GM19193 (cell line): Measurements from ENCODE around the gene LCN9.

Experiments used
- POLR2A ChIP-seq: IDR thresholded peaks from 4 replicates; pipeline ENCODE4 v1.6.1; 2011; ENCODE audit not compliant: insufficient read depth, insufficient read length; ENCODE audit errors: extremely low read depth

Gene LCN9

DNA sequence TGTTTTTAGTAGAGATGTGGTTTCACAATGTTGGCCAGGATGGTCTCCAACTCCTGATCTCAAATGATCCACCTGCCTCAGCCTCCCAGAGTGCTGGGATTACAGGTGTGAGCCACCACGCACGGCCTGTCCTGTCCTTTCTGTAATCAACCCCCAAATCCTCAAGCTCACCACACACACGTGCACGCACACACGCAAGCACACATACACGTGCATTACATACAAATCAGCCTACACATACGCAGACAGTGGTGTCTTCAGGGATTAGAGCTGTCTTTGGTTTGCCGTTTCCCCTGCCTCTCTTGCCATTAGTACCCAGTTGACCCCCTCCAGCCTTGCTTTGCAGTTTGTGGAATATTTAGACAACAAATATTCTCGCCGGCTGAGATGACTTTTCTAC is 30.3 kb upstream of the LCN9 start:
- no peak for TF ChIP-seq POLR2A

DNA sequence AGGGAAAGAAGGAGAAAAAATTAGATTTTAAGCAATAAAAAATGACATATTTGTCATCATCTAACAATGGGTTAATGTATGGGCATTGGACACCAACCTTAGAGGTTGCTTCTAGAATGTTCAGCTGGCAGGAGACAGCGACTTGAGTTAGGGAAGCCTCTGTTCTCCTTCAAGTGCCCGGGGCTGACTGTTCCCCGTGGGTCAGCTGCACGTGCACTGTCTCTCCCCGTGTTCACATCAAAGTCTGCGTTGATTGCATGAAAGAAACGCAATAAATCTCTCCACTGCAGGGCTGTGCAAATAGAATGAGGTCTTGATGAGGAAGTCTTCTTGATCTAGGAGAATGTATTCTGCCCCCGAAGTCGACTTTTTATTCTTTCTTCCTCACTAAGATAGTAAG is 23.9 kb upstream of the LCN9 start, which contains the start of gene GLT6D1:
TSS of gene GLT6D1 (minus strand) at position 345 of the 400 bp plus-strand sequence. CDS start 353 bp downstream, outside the sequence.
- no peak for TF ChIP-seq POLR2A

DNA sequence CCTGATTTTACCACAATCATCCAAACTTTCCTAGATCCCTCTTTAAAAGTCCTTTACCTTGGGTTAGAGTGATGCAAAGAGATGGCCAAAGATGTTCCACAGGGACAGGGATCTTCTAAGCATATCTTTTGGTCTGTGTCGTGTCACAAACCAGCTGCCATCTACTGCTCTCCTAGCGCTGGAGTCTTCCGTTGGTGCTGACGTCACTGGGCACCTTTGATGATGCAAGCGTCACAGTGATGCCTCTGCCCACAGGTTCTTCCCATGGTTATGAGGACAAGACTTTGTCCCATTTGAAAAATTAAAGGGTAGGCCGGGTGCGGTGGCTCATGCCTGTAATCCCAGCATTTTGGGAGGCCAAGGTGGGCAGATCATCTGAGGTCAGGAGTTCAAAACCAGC is 22.1 kb upstream of the LCN9 start:
- no peak for TF ChIP-seq POLR2A

DNA sequence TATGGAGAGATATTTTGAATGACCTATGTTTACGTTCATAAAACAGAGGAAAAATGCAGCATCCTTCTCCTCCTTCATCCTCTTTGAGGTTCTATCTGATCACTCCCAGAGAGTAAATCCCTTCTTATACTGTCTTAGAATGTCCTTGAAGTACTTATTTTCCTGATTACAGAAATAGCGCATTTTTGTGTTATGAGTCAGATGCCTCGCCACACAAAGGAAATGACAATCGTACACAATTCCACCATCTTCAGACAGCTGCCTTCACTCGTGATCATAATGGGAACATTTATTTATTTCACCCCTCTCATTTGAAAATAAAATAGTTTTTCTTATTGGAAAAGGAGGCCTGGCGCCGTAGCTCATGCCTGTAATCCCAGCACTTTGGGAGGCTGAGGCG is 21.4 kb upstream of the LCN9 start:
- TF ChIP-seq POLR2A = no peak

DNA sequence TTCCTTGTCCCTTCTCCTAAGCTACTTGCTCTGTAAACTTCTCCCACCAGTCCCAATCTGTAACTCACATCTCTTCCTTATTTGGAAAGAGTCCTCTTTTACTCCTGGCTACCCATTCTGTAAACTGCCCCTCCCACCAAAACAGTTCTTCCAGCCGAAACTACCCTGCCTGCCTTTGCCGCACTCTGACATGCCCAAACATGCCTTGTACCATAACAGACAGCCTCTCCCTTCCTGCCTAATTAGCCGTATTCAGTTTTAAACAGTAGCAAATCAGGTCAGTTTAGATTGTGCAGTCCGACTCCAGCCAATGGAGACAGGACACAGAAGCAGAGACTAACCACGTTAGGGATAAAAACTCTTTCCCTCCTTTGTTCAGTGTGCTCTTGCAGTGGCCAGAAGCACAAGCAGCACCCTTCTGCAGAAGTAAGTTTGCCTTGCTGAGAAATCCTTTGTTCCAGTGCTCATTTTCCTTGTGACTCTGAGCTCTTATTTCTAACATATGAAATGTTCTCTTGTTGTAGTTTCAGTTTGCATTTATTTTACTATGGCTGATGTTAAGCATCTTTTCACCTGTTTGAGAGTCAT is 18.4 kb upstream of the LCN9 start:
- TF ChIP-seq POLR2A = no peak

DNA sequence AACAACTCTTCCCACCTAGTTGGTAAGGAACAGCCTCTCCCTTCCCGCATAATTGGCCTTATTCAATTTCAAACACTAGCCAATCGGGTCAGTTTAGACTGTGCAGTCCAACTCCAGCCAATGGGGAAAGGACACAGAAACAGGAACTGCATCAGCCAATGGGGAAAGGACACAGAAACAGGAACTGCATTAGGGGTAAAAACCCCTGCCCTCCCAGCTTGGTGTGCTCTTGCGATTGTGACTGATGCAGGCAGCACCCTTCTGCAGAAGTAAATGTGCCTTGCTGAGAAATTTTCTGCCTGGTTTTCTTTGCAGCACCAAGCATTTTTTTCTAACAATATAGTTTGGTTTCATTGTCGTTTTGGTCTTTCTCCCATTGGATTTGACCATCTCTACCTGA is 15.2 kb upstream of the LCN9 start:
- TF ChIP-seq POLR2A = no peak

DNA sequence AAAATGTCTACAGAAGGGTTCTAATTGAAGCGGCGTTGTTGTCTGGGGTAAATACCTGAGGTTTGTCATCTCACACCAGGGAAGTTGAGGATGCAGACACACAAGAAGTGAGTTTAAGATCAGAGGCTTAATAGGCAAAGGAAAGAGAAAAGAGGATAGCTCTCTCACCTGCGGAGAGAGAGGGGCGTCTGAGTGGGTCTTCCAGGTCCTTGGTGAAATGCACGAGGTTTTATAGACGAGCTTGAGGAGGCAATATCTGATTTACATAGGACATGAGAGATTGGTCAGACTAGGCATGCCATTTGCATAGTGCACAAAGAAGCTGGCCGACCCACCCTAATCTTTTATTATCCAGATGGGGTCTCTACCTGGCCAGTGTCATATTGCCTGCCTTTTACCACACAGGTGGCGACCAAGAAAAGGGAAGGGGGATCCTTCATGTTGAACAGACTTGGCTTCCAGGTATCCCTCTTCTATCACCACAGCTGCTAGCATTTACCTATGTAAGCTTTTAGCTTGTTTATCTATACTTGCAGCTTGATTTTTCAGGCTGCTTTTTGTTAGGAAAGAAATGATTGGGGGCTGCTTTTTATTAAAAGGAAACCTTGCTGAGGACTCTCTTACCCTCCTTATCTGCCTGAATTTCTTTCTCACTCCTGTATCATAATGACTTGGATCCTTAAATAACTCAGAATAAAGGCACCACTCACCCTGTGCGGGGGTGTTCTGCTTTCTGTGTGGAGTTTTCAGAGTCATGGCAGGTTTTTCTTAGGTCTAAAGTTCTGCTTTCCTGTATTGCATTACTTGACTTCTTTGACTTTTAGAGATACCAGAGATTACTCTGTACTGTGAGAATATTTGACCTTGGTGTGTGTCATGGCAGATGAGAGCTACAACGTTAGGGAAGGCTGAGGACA is 14.4 kb upstream of the LCN9 start:
- no peak for TF ChIP-seq POLR2A

DNA sequence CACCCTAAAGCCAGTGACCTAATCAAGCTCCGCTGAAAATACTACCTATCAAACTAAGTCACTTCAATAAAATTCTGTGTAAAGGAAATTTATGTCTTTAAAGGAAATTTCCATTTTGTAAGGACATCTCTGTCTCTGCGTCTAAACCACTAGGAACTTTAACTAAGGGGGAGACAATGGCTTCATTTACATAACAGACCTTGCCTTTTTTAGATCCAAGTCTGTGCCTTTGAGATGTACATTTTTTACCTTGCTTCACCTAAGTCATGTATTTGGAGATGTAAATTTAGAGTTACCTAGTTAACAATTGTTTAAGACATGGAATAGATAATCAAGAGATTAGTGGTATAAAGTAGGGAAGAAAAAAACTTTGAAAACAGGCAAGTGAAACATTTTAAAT is 13.6 kb upstream of the LCN9 start:
- TF ChIP-seq POLR2A = no peak

DNA sequence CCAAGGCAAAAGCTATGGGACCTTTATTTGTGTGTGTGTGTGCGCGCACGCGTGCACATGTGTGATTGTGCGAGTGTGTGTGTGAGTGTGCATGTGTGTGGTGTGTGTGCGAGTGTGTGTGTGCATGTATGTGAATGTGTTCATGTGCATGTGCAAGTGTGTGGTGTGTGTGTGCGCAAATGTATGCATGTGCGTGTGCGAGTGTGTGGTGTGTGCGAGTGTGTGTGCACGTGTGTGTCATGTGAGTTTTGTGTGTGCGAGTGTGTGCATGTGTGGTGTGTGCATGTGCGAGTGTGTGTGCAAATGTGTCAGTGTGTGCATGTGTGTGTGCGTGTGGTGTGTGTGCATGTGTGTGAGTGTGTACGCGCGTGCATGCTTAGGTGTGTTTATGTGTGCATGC is 12.7 kb upstream of the LCN9 start:
- TF ChIP-seq POLR2A = no peak

DNA sequence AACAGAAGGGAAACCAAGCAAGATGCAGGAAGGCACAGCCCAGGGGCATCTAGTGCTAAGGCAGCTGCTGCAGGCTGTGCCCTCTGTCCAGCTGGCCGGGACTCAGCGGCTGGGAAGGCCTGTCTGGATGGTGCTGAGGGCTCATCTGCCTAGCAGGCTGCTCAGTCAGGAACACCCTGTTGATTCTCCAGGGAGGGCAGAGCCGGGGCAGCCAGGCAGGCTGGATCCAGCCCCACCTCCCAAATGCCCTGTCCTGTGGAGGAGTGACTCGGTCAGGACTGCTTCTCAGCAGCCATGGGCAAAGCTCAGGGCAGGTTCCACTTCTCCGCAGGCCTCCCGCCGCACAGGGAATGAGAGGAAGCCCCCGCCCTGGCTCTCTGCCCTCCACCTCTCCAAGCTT is 7.8 kb upstream of the LCN9 start:
- no peak for TF ChIP-seq POLR2A

DNA sequence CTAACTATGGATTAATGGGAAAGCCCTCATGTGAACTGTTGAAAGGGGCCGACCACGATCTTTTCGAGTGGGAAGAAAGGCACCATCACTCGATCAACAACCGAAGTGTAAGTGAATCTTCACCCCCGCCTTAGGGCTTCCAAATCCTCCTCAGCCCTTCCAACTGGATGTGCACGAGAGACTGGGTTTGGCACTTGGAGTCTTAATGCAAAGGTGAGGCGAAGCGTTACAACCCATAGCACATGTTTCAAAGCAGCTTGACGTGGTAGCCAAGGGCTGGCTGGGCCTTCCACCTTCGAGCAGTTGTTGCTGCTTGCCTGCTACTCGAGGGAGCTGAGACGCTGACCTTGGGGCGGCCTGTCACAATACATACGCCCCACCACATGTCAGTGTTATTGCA is 5.7 kb upstream of the LCN9 start:
- TF ChIP-seq POLR2A = no peak

DNA sequence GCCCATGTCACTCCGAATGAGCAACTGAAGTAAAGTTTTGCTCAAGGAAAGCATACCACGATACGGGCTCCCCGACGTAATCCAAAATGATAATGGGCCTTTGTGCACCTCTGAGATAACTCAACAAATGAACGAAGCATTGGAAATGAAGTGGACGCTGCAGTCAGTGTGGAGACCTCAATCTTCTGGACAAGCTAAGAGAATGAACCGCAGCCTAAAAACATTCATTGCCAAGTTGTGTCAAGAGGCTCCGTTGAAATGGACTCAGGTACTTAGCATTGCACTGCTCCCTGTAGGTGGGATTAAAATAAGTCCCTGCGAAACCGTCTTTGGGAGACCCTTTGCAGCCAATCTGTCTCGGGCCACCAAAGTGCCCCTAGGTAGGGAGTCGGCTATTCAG is 3.9 kb upstream of the LCN9 start:
- no peak for TF ChIP-seq POLR2A

DNA sequence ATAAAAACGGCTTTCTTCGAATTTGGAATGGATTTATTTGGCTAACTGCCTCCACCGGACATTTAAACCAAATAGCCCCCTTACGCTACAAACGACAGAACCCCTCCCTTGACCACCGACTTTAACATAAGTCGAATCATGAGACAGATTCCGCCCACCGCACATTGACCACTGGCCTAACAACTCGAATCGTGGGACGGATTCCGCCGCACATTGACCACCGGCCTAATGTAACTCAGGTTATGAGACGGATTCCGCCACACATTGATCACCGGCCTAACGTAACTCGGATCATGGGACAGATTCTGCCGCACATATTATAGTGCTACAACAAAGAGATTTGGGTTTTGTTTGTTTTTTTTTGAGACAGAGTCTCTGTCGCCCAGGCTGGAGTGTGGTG is 2.7 kb upstream of the LCN9 start:
- no peak for TF ChIP-seq POLR2A

DNA sequence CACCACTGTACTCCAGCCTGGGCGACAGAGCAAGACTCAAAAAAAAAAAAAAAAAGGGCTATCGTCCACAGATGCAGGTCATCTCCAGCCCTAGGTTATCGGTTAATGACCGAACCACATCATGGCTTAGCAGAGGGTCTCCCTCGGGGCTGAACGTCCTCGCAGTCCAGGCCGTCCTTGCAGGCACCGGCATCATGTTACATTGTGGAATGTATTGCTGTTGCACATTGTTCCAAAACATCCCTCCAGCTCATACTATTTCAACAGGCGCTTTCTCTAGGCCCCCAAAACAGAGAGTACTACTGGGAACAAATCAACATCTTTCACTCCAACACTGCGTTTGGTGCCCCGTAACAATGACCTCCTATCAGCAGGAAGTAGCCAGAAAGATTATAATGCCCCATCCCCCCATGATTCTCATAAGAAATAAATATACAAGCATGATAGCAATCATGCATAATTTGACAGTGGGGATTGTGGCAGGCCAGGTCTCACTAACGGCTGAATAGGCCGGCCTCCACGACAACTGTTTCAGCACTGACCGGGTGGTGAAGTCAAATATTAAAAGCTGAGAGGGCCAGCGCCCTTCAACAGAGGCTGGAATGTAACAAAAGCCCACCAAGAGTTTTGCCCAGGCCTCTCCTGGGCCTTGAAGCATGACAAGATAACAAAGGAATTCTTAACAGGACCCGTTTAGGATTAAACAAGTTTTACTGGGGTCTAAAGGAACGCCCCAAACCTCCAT is 1.1 kb upstream of the LCN9 start:
- TF ChIP-seq POLR2A = no peak

DNA sequence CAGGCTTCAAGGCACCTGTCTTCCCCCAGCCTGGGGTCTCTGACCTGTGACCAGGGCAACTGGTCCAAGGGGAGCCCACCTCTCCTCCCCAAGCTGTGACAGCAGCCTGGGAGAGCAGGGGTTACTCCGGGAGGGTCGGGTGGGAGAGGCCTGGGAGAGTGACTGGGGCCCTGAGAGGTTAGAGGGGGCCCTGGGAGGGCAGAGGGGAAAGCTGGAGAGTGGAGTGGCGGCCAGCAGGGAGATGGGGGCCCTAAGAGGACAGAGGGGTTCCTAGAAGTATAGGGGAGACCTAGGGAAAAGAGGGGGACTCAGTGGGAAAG is 302 bp downstream of the LCN9 start:
- no peak for TF ChIP-seq POLR2A

DNA sequence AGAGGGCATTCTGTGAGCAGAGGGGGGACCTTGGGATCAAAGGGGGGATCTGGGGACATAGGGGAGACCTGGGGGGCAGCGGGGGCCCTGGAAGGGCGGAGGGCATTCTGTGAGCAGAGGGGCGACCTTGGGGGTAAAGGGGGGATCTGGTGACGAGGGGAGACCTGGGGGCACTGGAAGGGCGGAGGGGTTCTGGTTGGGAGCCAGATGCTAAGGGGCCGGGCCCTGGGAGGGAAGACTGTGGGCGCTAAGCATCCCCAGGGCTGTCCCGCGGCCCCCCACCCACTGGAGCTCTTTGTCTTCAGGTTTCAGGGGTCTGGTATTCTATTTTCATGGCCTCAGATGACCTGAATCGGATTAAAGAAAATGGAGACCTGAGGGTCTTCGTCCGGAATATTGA is 748 bp downstream of the LCN9 start:
- TF ChIP-seq POLR2A = no peak
